NCI-H2171 treated with DMSO at 0.1 percent for 48 hours (cell line): ENCODE results near the gene PALM.
A peak's percentile ranks its signal among the peaks of the same experiment; 100 is the strongest.
"Not testable (repeated sequence)": the region's sequence is repeated elsewhere in the genome, so short reads cannot be mapped to it uniquely, and the experiment has no call there.

Source experiments
- DNase-seq: peaks from one replicate; lab custom pipeline; 2025; lab: John Stamatoyannopoulos, UW

PALM gene

DNA sequence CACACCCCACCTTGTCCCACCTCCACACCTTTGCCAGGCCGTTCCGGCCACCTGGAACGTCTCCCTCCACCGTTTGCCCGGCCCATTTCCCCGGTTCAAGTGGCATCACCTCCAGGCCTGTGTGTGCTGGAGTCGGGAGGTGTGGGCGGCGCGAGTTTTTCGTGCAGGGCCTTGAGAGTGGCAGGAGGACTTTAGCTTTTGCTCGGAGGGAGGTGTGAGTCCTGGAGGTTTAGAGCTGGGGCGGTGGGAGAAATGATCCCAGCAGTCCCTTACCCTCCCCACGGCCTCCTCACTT is 4.3 kb upstream of the PALM start:
- DNase-seq: no peak

DNA sequence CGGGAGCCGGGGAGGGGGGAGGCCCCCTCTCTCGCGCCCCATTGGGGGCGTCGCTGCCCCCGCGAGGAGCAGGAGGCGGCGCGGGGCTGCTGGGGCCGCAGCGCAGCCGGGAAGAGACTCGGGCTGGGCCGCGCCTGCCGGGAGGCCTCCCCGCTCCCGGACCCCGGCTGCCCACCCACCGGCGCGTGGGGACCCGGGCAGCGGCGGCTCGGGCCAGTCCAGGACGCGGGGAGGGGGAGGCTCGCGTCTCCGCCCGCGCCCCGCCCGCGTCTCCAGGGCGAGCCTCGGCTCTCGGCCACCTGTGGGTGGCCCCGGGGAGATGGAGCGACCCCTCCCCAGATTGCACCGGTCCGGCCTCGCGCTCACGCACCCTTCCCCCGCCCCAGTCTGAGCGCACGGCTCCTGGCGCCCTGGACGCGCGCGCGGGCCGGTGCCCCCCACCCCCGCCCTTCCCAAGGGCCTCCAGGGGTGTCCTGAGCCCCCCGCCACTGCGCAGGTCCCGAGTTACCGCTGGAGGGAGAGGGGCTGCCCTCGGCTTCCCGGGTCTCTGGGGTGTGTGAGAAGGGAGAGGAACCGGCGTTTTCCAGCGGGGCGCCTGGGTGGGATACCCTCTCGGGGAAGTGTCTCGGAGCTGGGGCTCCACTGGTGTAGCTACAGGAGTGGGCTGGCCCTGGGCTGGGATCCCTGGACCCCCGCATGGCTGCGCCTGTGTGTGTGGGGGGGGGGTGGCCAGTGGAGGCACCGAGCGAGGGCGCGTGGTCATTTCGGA is 645 bp downstream of the PALM start:
- DNase-seq: no peak

DNA sequence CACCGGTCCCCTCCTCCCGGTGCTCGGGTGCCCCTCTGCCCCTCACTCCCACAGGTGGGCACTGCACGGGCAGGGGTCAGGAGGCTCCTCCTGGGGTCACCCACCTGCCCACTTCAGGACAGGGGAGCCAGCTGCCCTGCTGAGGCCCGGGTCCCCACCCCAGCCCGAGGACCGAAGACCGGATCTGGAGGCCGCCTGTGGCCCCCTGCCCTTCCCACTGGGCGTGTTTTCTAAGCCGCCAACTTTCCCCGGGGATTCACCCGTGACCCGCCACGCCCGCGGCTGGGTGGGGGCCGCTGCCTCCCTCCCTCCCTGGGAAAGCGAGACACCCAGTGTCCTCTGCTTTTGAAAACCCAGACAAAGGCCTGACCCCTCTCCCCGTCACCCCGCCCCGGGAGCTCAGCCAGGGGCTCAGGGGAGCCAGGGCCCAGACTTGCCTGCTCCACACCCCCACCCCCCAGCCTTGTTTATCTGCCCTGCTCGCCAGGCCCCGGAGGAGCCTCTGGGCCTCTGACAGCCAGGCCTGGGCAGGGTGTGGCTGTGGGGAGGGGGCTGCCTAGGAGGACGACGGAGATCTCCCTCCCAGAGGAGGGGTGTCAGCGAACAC is 1.3 kb downstream of the PALM start:
- DNase-seq: peak; percentile 21

DNA sequence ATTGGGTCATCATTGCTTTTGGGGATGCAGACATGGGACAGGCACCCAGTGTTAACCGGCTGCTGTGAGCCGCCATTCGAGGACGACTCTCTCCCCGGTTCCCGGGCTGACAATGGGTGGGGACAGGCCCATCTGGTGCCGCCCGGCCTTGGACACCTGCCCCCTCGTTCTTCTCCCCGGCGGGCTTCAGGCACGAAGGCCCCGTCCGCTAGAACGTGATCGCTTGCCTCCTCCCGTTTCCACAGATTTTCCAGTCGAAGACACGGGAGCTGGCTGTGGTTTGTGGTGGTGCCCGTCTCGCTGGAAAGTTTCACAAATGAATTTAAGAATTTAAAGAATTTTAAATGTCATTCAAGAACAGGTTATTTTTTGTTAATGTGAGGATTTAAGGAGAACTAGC is 2.0 kb downstream of the PALM start:
- DNase-seq: peak; percentile 41

DNA sequence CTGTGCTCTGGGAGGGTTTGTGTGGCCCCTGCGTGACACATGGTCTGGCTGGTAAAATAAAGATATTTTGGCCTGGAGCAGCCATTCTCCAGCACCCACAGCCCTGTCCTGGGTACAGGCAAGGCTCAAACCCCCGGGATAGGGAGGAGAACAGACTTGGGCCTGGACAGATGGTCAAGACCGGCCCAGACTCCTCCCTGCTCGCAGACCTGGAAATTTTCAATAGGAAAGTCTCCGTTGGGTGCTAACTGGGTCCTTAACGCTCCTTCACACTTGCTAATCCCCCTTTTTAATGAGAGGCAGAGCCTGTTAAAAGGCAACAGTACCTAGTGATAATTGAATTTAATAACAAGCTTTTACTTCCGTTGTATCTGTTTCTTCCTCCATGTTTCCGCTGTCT is 2.5 kb downstream of the PALM start:
- DNase-seq: no peak

DNA sequence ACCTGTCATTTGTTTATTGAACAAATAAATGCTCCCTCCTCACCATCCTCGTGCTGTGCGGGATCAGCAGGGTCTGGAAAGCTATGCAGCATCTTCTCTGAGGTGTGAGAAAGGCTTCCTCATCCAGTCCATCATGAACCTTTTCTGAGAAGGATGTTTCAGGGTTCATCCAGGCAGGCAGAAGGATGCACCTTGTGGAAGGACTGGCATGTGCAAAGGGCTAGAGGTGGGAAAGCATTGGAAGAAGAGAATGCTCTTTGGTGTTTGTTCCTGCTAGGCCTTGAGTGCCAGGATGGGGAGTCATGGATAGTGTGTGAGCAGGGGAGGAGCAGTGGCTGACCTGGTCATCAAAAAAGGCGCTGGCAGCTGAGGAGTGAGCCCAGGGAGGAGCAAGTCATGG is 6.6 kb downstream of the PALM start:
- DNase-seq: no peak

DNA sequence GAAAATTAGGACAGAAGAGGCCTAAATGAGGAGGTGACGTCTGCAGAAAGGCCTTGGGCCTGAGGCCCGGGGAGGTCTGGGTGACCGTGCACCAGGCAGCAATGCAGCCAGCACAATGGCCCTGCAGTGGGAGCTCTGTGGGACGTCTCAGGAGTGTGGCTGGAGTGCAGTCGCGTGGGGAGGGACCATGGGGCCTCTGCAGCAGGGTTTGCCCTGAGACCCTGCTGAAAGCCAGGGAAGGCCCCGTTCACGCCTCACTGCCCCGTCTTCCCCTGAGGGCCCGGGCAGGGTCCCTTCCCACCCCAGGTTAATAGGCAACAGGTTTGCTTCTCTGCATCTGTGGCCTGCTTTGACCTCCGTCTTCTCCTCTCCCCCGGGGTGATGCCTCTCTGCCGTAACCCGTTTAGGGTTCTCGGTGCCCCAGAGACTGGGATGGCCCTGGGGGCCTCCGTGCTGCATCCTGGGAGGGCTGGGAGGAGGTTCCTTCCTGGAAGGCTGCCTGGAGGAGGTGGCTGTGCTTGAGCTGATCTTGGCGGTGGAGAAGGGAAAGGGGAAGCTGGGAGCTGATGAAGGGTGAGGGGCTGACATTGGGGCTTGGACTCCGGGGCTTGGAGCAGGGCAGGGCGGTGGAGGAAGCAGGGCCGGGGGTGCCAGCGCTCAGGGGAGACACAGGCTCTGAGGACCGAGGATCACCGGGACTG is 9.7 kb downstream of the PALM start:
- no peak for DNase-seq

DNA sequence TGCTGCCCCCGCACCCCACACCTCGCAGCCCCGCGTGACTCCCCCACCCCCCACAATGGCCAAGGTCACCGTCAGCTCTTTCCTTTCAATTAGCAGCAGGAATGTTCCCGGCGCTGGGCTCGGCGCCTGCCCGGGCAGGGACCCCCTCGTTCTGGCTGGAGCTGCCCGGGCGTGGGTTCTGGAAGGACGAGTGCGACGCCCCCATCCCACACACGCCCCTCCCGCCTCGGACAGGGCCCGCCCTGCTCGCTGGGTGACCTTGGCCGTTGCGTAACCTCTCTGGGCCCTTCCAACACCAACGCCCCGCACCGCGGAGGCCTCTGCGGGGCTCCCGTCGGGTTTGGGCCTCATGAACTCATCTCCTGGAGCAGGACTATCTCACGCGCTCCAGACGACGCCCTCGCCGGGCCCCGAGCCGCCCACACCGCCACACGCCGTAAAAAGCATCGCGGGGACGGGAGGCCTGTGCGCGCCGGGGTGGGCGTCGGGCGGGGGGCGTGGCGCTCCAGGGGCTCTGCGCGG is 10.3 kb downstream of the PALM start:
- DNase-seq: no peak

DNA sequence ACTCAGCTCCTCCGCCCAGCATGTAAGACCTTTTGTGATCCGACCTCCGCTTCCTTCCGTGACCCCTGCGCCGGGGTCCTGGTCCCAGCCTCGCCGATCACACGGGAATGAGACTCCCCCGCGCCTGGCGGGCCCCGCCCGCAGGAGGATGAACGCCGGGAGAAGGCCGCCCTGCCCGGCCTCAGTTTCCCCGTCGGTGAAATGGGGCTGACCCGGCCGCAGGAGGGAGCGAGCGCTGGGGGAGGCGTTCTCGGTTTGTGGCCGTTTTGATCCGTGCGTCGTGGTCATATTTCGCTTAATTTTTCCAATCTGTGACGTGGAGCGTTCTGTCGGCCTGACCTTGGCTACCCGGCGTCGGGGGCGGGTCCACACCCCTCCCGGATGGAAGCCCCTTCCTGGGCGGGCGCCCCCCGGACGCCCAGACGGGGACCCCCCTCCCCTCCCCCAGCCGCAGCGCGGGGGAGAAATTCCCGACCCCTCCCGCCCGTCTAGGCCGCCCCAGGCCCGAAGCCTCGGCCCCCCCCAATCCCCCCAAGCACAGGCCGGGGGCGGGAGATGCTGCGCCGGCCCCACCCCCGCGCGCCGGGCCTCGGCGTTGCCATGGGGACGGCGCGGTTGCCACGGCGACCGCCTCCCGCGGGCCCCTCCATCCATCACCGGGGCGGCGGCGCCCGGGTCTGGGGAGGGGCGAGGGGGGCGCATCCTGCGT is 11.1 kb downstream of the PALM start:
- no peak for DNase-seq

DNA sequence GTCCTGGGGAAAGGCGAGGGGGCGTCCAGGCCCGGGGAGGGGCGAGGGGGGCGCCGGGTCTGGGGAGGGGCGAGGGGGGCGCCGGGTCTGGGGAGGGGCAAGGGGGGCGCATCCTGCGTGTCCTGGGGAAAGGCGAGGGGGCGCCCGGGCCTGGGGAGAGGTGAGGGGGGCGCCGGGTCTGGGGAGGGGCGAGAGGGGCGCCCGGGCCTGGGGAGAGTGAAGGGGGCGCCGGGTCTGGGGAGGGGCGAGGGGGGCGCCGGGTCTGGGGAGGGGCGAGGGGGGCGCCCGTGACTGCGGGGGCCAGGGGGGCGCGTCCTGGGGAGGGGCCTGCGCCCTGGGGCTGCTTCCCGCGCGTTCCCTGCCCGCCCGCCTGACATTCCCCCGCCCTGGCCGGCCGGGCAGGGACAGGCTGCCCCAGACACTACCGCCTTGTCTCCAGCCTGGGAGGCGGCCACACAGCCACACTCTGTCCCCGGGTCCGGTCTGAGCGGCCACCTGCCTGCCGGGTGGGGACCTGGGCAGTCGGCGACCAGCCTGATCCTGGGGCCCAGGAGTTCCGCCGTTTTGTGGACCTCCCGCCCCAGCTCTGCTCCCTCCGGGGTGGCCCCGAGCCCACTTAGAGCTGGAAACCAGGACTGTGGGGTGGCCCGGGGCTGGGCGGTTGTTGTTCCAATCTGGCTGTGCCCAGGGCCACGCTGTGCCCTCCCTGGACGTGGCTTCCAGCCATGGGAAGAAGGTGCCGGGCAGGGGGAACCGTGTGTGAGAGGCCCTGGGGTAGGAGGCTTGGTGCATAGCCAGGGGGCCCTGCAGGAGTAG is 11.8 kb downstream of the PALM start:
- no peak for DNase-seq

DNA sequence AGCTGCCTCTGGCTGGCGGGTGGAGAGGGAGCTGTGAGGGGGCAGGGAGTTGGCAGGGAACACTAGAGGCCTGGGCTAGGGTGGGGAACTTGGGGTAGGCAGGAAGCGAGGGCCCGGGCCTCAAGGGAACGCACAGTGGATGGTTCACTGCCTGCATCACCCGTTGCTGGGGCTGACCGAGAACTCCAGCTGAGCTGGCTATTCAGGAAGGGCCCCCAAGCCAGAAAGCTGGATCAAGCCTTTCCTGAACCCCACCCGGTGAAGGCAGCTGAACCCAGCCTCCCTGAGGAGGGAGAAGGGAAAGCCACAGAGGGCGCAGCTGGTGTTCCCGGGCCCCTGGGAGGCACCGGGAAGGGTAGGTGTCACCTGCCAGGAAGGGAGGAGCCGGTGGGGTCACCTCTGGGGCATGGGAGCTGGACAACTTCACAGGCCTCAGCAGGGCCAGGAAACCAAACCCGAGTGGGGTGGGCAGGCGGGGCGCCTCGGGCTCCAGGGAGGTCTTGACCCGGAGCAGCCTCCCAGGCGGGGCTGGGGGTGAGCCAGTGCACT is 13.9 kb downstream of the PALM start:
- no peak for DNase-seq

DNA sequence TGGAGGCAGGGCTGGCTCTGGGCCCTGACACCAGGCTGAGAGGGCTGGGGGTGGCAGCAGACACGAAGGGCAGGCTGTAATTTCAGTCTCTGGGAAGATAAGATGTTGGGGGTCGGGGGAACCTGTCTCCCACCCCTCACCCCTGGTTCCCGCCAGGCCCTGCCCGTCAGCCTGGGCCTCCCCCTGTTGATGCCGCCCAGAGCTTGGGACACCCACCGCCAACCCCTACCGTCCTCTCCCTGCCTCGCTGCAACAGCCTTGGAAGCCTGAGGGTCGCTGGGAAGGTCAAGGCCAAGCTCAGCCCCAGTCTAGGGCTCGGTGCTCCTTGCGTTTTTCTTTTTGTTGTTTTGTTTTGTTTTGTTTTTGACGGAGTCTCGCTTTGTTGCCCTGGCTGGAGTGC is 14.5 kb downstream of the PALM start:
- no peak for DNase-seq

DNA sequence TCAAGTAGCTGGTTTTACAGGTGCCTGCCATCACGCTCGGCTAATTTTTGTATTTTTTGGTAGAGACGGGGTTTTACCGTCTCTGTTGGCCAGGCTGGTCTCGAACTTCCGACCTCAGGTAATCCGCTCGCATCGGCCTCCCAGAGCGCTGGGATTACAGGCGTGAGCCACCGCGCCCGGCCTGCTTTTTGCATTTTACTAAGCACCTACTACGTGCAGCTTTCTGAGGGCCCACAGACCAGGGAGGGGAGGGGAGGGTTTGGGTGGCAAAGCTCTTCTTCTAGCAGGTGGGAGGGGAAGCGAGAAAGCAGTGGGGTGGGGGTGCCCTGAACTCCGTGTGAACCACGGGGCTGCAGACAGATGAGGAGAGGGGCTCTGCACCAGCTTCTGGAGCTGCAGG is 15.0 kb downstream of the PALM start:
- DNase-seq: no peak

DNA sequence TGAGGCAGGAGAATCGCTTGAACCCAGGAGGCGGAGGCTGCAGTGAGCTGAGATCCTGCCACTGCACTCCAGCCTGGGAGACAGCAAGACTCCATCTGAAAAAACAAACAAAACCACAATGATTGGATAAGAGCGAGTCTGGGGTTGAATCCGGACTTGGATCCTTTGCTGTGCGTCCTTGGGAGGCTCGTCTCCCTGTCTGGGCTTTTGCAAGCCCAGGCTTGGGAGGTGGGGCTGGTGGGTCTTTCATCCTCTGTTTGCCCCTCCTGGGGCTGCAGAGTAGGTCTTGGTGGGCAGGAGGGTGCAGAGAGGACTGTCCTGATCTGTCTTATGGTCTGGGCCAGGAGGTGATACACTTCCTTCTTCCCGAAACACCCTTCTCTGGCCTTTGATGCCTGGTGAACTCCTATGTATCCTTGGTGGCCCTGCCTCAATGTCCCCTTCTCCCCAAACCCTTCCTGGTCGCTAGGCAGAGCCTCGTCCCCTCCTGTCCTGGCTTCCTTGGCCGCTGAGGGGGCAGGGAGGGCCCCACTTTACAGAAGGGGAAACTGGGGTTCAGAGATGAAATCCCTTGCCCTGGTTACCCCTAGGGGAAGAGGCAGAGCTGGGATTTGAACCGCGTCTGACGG is 16.8 kb downstream of the PALM start:
- no peak for DNase-seq

DNA sequence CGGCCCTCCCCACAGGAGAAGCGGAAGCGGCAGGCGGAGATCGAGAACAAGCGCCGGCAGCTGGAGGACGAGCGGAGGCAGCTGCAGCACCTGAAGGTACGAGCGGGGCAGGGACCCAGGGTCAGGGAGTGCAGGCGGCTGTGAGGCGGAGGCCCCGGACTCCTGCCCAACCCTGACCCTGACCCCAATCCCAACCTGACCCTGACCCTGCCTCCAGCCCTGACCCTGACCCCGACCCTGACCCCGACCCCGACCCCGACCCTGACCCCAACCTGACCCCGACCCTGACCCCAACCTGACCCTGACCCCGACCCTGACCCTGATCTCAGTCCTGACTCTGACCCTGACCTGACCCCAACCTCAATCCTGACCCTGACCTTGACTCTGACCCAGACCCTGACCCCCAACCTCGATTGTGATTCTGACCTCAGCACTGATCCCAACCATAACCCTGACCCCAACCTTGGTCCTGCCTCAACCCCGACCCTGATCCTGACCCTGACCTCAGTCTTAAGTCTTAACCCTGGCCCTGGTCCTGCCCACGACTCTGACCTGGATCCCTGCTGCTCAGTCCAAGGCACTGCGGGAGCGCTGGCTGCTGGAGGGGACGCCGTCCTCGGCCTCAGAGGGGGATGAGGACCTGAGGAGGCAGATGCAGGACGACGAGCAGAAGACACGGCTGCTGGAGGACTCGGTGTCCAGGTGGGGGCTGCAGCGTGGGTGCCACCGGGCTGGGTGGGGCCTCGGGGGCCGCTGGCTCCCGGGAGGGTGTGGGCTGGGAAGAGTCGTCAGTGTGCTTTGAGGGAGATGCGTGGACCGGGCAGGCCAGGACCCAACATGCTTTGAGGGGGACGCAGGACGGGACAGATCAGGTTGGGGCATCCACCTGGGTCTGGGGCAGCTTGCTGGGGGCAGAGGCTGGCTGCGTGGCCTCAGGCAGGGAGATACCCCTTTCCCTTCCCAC is 18.5 kb downstream of the PALM start:
- no peak for DNase-seq

DNA sequence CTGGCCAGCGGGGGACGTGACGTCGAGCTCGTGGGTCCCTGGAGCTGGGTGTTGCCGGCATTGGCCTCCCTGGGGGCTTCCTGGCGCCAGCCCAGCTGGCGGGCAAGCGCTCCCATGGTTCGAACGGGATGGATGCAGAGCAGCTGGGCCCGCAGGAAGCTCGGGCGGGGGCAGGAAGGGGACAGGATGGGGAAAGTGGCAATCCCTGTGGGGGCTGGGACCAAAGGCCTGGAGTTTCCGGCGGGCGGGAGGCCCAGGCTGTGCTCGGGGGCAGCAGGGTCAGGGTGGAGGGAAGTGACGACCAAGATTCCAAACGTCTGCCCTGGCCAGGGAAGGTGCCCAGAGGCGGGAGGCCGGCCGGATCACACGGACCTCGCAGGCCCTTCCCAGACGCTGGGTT is 19.3 kb downstream of the PALM start:
- DNase-seq: no peak

DNA sequence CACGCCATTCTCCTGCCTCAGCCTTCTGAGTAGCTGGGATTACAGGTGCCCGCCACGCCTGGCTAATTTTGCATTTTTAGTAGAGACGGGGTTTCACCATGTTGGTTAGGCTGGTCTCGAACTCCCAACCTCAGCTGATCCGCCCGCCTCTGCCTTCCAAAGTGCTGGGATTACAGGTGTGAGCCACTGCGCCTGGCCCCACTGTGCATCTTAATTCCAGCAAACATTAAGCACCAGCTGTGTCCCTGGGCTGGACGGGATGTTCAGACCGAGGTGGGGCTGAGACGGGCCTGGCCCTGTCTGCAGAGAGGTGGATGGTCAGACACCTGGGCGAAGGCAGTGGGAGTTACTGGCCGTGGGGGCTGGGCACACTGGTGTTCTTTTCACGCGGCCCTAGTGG is 20.8 kb downstream of the PALM start:
- DNase-seq: not testable (repeated sequence)

DNA sequence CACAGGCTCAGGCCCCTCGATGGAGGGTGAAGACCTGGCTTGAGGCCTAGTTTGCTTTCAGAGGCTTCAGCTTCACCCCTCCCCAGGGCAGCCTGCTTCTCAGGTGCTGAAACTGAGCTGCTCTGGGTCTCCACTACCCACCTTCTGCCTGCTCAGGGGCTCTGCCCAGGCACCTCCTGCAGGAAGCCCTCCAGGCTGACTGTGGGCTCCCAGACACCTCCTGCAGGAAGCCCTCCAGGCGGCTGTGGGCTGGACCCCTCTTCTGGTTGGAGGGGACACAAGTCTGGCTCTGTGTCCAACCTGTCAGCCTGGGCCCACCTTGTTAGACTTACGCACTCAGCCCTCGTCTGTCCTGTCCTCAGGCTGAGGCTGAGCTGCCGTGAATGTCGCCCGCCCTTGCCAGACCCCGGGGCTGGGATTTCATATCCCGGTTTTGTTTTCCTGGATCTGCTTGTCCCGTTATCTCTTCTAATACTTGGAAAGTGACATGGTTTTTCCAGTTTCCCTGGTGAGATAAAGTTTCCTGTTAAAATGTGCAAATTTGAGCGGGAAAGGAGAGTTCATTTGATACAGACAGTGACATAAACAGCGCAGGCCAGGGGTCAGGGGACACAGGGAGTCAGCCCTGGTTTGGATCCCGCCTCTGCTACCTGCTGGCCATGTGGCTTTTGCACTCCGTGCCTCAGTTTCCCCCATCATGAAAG is 21.4 kb downstream of the PALM start:
- DNase-seq: no peak

DNA sequence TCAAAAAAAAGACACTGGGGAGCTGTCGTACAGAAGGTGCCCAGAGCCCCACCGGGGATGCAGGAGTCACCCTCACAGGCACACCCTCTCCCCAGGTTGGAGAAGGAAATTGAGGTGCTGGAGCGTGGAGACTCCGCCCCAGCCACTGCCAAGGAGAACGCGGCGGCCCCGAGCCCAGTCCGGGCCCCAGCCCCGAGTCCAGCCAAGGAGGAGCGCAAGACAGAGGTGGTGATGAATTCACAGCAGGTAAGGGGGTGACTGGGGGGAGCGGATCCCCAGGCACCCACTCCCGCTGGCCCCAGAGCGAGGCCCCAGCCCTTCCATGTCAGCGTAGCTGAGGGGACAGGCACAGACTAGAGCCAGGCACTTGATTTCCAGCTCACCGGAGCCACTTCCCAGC is 22.3 kb downstream of the PALM start:
- DNase-seq: no peak
